Measurements from ENCODE around the gene STARD8.

- no peak for TF ChIP-seq EP300 (IDR thresholded peaks at IDR 0.05)
- no peak for TF ChIP-seq CTCF (IDR thresholded peaks at IDR 0.05)
Observed at GRCh38 chrX:68718443-68718820, 71.0 kb downstream of the STARD8 start.
